Heart left ventricle (tissue), 16 donors: Measurements from ENCODE around the gene SPOCK1. TPM values are rescaled to one million over a fixed set of nuclear protein-coding genes. Genes with fewer than 3 reads are reported as not detected.

Experiments
- ATAC-seq, 4 donors: fragments of 200-7000 bp; cut with Tn5 transposase; one replicate each; pipeline ENCODE4 v1.9.1; 2020 to 2022; ENCODE audit warnings: moderate library complexity in 4 of 4, mild to moderate bottlenecking in 3 of 4, moderate number of reproducible peaks in 1 of 4
- DNase-seq, 5 donors: peaks; one replicate each; pipeline ENCODE4 v3.0.0-alpha.2; 2020
- H3K27ac ChIP-seq, 12 donors: fragments of 200-600 bp; sonication (generic) in 4 of 12; one replicate each; pipeline versions ENCODE4 v1.5.0 to v1.8.0; 2016 to 2022; ENCODE audit warnings: mild to moderate bottlenecking in 2 of 12
- H3K27me3 ChIP-seq, 9 donors: fragments of 200-600 bp; sonication (generic) in 2 of 9; one replicate each; pipeline versions ENCODE4 v1.5.1 to v1.8.0; 2016 to 2022; ENCODE audit warnings: mild to moderate bottlenecking in 3 of 9
- H3K36me3 ChIP-seq, 9 donors: fragments of 200-600 bp; sonication (generic) in 2 of 9; one replicate each; pipeline versions ENCODE4 v1.5.0 to v1.8.0; 2018 to 2022; ENCODE audit warnings: mild to moderate bottlenecking in 2 of 9
- H3K4me1 ChIP-seq, 12 donors: fragments of 200-600 bp; sonication (generic) in 4 of 12; one replicate each; pipeline versions ENCODE4 v1.5.0 to v1.8.0; 2016 to 2022; ENCODE audit warnings: mild to moderate bottlenecking in 3 of 12
- H3K4me3 ChIP-seq, 12 donors: fragments of 200-600 bp; sonication (generic) in 4 of 12; one replicate each; pipeline versions ENCODE4 v1.5.0 to v1.8.0; 2017 to 2022; ENCODE audit warnings: mild to moderate bottlenecking in 9 of 12, moderate library complexity in 4 of 12
- H3K9me3 ChIP-seq, 12 donors: fragments of 200-600 bp; sonication (generic) in 4 of 12; one replicate each; pipeline versions ENCODE4 v1.5.0 to v1.8.0; 2016 to 2022; ENCODE audit warnings: mild to moderate bottlenecking in 1 of 12
- POLR2A ChIP-seq, 2 donors: fragments of 450-650 bp; IDR thresholded peaks; one replicate each; pipeline ENCODE4 v1.6.1; 2017; ENCODE audit warnings: antibody characterized with exemption in 2 of 2, mild to moderate bottlenecking in 2 of 2, moderate library complexity in 2 of 2
- WGBS, 4 donors: extraction: QIAGEN DNeasy Blood & Tissue Kit in 2 of 4; methylation state at CpG; one replicate each; pipeline versions ENCODE4 v1.1.5 to v1.1.7; 2013 to 2018; 5-methylcytosine and 5-hydroxymethylcytosine counted together
- intact Hi-C, 10 donors: fragments of 100-400 bp; cut with DNase I; formaldehyde crosslinking; loops; one replicate each; pipeline versions ENCODE4 v1.11.1 to v1.14.2; 2022
- polyA plus RNA-seq, 2 donors: library from polyadenylated mRNA; stranded (reverse); fragments of 200-250 nt; gene quantifications; one replicate each; pipeline ENCODE4 v1.2.3, GENCODE V29; 2013
- total RNA-seq, 9 donors: library from RNA; depleted of rRNA in 2 of 9; stranded (reverse); fragments of >200 nt in 2 of 9; fragmentation: NEBNext Ultra II Directional in 3 of 9; extraction: Animal tissue kit (Norgen Biotek cat#: 25700) in 3 of 9; gene quantifications; one replicate each; pipeline versions ENCODE4 v1.1.0 to v1.2.4, GENCODE V29; 2016 to 2023
- TF ChIP-seq, protein P1 (sequence below), 12 donors: fragments of 200-600 bp; sonication (generic) in 4 of 12; IDR thresholded peaks; one replicate each; pipeline versions ENCODE4 v1.5.0 to v1.8.0; 2018 to 2022; ENCODE audit warnings: antibody characterized with exemption in 12 of 12, mild to moderate bottlenecking in 5 of 12
- donor health status: ischemic (EF 13 %, LVEDD 7.1; RV severe dilation, severe dysfunction).
- donor health status: healthy with polysubstance abuse.
- donor health status: DM: no; HTN: yes; CAD: no.
- donor health status: DM: no; HTN: no; CAD: no.
- donor health status: ischemic (EF 25% LVEDD 6.9; RV normal size, moderate dysfunction).
- donor health status: ischemic (EF 25% LVEDD 5.7; RV mildly dilated, moderate dysfunction).
- donor health status: healthy.
- donor health status: DM: yes; HTN: yes; CAD: no.
- donor health status: ischemic (EF 35%, LVEDD 5.7; RV mildly dilated, moderate dysfunction).
- donor health status: nonischemic (EF 11% LVEDD 7.7; RV severe dilation, severe dysfunction).
- donor health status: DM: yes; HTN: yes; CAD: no.
- donor health status: PGD.
- donor health status: ischemic (EF 29% LVEDD 5.4; RV normal size, mild dysfunction).
- donor health status: nonischemic (EF 23%, LVEDD 6.1; RV moderate dilation, normal function).

The SPOCK1 gene
- total and polyA plus RNA-seq, 11 donors, result 7.8 to 51.2 (median 19.9) TPM

DNA sequence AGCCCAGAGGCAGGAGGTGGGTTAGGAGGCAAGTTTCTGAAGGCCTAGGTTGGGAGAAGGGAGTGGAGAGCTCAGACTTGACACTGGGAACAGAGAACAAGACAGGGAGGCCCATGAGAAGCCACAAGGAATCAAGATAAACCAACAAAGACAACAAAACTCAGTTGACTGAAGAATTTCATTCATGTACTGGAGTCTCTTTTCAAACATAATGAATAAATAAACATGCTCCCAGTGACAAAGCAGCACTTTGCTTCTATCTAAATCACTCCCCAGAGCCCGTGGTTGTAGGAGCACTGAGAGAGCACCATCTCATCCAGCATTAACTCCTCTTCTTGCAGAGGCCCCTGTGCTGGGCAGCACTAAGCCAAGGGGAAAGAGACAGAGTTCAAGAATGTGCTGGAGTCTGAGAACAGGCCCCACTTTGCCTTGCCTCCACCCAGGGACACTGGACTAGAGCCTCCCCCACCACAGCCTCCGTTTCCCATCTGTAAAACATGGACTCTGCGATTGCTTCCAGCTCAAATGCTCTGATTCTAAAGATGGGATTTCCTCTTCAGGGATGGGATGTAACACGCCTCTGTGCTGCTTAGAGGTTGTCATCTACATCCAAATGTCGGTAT is 282.0 kb downstream of the SPOCK1 start:
- no peak for DNase-seq
- H3K4me3 ChIP-seq, result no peak overlapping the region
- 76 to 88% (median 83%) methylated on average over 5 of the region's 5 CpGs for WGBS, 4 donors
- TF ChIP-seq, protein P1, sequence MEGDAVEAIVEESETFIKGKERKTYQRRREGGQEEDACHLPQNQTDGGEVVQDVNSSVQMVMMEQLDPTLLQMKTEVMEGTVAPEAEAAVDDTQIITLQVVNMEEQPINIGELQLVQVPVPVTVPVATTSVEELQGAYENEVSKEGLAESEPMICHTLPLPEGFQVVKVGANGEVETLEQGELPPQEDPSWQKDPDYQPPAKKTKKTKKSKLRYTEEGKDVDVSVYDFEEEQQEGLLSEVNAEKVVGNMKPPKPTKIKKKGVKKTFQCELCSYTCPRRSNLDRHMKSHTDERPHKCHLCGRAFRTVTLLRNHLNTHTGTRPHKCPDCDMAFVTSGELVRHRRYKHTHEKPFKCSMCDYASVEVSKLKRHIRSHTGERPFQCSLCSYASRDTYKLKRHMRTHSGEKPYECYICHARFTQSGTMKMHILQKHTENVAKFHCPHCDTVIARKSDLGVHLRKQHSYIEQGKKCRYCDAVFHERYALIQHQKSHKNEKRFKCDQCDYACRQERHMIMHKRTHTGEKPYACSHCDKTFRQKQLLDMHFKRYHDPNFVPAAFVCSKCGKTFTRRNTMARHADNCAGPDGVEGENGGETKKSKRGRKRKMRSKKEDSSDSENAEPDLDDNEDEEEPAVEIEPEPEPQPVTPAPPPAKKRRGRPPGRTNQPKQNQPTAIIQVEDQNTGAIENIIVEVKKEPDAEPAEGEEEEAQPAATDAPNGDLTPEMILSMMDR (IDR thresholded peaks at IDR 0.05), result no peak
- no peak for TF ChIP-seq POLR2A (IDR thresholded peaks at IDR 0.05)
- ATAC-seq, result no peak
- H3K27ac ChIP-seq, result no peak overlapping the region
- intact Hi-C loops, result loop anchor here in 2 of 10 donors (5.0 to 10.0 kb wide), 2 partner anchors 412 to 415 kb away; no protein-coding TSS in a partner anchor
- no peaks in the 10 kb centered on the region for H3K27me3 ChIP-seq
- H3K4me1 ChIP-seq, result peaks cover 0 to 10% (median 0%) of the 10 kb centered on the region in 12 donors
- H3K36me3 ChIP-seq, result no peaks in the 10 kb centered on the region
- H3K9me3 ChIP-seq, result no peaks in the 10 kb centered on the region

DNA sequence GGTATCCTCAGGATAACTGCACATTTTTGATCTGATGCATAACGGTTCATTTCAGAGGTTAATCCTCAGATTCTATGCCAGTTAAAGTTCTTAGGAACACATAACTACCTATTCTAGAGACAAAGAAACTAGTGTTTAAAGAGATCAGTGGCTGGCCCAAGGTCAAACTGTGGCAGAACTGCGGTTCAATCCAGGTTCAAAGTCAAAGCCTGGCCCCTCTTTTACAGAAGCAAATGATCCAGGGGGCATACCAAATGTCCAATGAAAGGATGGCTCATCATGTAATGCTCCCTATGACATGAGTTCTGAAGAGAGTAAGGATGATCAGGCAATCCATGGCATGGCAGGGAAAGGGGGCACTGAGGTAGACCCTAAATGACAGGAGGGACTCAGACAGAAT is 283.3 kb downstream of the SPOCK1 start:
- H3K36me3 ChIP-seq, result no peaks in the 10 kb centered on the region
- no peak for DNase-seq
- ATAC-seq, result no peak
- no peaks in the 10 kb centered on the region for H3K27me3 ChIP-seq
- H3K4me3 ChIP-seq, result no peak overlapping the region
- TF ChIP-seq, protein P1 (IDR thresholded peaks at IDR 0.05), result no peak
- peaks cover 0 to 10% (median 0%) of the 10 kb centered on the region in 12 donors for H3K4me1 ChIP-seq
- intact Hi-C loops, result loop anchor here in 2 of 10 donors (5.0 to 10.0 kb wide), 2 partner anchors 411 to 413 kb away; no protein-coding TSS in a partner anchor
- H3K9me3 ChIP-seq, result no peaks in the 10 kb centered on the region
- WGBS, 4 donors, result 78 to 85% (median 83%) methylated on average over 2 of the region's 2 CpGs
- no peak overlapping the region for H3K27ac ChIP-seq

DNA sequence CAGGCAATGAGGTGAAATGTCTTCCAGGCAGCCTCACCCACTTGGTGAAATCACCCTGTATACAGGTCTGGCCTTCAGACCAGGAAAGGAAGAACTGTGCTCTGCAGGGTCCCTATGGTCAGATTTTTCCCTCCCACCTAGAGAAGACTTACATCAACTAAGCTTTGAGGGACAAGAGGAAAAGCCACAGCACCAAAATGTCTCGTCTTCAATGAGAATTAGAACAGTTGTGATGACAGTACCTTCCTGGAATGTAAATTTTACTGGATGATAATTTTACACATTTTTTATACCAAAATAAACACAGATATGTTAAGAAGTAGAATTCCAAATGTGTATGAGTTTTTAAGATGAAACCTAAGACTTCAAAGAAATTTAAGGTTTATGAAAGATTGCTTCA is 283.9 kb downstream of the SPOCK1 start:
- 66 to 75% (median 71%) methylated on average over 1 of the region's 1 CpG for WGBS, 4 donors
- Histone ChIP-seq H3K9me3 (no peaks in the 10 kb centered on the region), H3K4me3 (no peak overlapping the region), H3K27ac (no peak overlapping the region), H3K4me1 (peaks cover 0 to 10% (median 0%) of the 10 kb centered on the region in 12 donors), H3K36me3 (no peaks in the 10 kb centered on the region), H3K27me3 (no peaks in the 10 kb centered on the region)
- no peak for DNase-seq
- ATAC-seq, result no peak
- intact Hi-C loops, result loop anchor here in 2 of 10 donors (5.0 to 10.0 kb wide), 2 partner anchors 410 to 413 kb away; no protein-coding TSS in a partner anchor
- TF ChIP-seq POLR2A (IDR thresholded peaks at IDR 0.05), result no peak
- TF ChIP-seq, protein P1 (IDR thresholded peaks at IDR 0.05), result no peak

DNA sequence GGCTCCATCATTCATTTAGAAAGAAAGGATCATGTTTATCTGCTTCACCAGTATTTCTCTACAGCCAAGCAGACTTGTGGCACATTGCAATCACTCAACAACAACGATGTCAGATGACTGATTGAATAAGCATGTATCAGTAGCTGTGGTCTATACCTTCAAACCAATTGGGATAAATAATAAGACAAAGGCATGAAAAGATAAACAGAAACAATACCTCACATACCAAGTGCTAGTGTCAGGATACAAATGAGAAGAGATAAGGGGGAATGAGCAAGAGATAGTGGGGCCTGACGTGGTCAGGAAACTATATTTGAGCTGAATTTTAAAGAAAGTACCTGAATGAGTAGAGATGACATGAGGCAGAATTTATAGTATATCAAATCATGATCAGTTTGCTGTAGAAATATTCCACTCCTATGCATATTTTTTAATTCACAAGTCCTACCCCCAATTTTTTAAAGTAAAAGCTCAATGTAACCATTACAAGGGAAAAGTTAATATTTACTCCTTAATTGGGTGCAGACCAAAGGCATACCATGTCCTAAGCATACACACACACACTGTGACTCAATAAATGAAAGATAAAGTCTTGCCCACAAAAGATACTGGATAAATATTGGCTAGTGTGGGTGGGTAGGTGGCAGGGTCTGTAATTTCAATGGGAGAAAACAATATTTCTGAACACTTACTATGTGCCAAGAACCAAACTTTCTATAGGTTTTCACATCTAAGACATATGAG is 284.5 kb downstream of the SPOCK1 start:
- ATAC-seq, result no peak
- Histone ChIP-seq H3K36me3 (no peaks in the 10 kb centered on the region), H3K9me3 (no peaks in the 10 kb centered on the region), H3K4me1 (peaks cover 0 to 10% (median 0%) of the 10 kb centered on the region in 12 donors), H3K27me3 (no peaks in the 10 kb centered on the region), H3K4me3 (no peak overlapping the region), H3K27ac (no peak overlapping the region)
- intact Hi-C loops, result loop anchor here in 2 of 10 donors (5.0 to 10.0 kb wide), 2 partner anchors 410 to 412 kb away; no protein-coding TSS in a partner anchor
- TF ChIP-seq, protein P1 (IDR thresholded peaks at IDR 0.05), result no peak
- no peak for TF ChIP-seq POLR2A (IDR thresholded peaks at IDR 0.05)
- DNase-seq, result no peak
- WGBS, 4 donors, result 63 to 74% (median 67%) methylated on average over 2 of the region's 2 CpGs
